Lower leg skin (tissue), 3 donors: ENCODE results near the gene IRF9.

ENCODE experiments used
- CTCF ChIP-seq, 3 donors: fragments of 450-650 bp; IDR thresholded peaks; one replicate each; pipeline ENCODE4 v1.5.1; 2016; ENCODE audit warnings: antibody characterized with exemption in 3 of 3, mild to moderate bottlenecking in 3 of 3, moderate library complexity in 2 of 3
- POLR2A ChIP-seq, 2 donors: fragments of 450-650 bp; IDR thresholded peaks; one replicate each; pipeline ENCODE4 v1.6.1; 2016 to 2017; ENCODE audit warnings: antibody characterized with exemption in 2 of 2, mild to moderate bottlenecking in 1 of 2, moderate library complexity in 1 of 2

DNA sequence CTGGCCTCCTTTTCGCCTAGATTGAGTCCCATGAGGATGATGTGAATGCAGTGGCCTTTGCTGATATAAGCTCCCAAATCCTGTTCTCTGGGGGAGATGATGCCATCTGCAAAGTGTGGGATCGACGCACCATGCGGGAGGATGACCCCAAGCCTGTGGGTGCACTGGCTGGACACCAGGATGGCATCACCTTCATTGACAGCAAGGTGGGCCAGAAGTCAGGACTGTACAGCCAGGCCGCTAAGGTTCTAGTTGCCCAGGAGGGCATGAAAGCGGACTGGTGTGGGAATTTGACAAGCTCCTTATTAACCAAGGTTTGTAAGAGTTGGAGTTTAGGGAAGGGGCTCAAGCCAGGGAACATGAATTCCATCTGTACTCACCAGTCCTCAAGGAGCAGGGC is 41.4 kb upstream of the IRF9 start:
- TF ChIP-seq CTCF (IDR thresholded peaks at IDR 0.05): no peak
- TF ChIP-seq POLR2A (IDR thresholded peaks at IDR 0.05): no peak
